ENCODE measurements around the gene ARHGAP6.

DNA sequence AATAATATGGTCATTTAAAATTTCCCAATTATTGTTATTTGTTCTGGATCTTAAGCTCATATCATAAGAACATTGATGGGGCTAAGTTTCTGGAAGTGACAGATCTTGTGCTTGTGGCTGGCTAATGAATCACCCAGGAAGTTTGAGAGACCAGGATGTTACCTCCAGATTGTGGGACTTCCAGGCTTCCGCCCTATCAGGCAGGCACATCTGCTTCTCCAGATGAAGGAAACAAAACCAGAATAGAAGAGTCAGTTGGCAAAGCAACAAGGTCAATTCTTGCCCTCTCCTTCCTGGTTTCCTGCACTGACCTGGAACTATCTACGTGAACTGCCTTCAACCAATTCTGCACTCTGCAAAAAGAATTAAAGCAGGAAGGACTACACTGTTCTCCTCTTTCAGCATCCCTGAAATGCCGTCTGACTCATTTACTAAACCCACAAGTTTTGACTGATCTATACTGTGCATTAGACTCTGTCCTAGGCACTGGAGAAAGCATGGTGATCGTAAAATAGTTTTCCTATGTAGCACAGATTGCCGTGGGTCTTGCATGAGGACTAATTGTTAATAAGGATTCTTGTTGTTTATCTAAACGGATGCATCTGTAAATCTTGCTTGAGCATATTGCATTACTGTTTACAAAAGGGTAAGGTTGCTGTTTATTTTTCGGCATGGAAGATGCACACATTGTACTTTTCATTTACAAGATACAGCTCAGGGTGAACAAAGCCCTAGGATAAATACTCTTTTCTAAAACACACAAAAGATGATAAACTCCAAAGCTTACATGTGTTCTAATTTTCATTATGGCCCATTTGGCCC lies 297.9 kb downstream of the ARHGAP6 start:
- TF ChIP-seq, protein P1, sequence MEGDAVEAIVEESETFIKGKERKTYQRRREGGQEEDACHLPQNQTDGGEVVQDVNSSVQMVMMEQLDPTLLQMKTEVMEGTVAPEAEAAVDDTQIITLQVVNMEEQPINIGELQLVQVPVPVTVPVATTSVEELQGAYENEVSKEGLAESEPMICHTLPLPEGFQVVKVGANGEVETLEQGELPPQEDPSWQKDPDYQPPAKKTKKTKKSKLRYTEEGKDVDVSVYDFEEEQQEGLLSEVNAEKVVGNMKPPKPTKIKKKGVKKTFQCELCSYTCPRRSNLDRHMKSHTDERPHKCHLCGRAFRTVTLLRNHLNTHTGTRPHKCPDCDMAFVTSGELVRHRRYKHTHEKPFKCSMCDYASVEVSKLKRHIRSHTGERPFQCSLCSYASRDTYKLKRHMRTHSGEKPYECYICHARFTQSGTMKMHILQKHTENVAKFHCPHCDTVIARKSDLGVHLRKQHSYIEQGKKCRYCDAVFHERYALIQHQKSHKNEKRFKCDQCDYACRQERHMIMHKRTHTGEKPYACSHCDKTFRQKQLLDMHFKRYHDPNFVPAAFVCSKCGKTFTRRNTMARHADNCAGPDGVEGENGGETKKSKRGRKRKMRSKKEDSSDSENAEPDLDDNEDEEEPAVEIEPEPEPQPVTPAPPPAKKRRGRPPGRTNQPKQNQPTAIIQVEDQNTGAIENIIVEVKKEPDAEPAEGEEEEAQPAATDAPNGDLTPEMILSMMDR (IDR thresholded peaks at IDR 0.05) = no peak
- TF ChIP-seq POLR2A (IDR thresholded peaks at IDR 0.05) = no peak

Measured in heart left ventricle (tissue), 13 donors.